PC-3 (cell line): ENCODE data around the gene FAM3B. TPM values are rescaled to one million over a fixed set of nuclear protein-coding genes. Genes with fewer than 3 reads are reported as not detected.

ENCODE experiments used
- ATAC-seq: fragments of 200-7000 bp; cut with Tn5 transposase; 2 replicates; pipeline ENCODE4 v1.9.1; 2020; ENCODE audit warnings: mild to moderate bottlenecking, moderate library complexity
- BruUV-seq: library from RNA; stranded (reverse); fragments of 400-500 nt; replicated peaks from 2 replicates; lab custom pipeline; 2021; lab: Mats Ljungman, UMichigan
- CTCF ChIA-PET: fragments of 300-600 bp; sonication (Branson Sonifier 250); formaldehyde crosslinking; loops from one replicate; lab custom pipeline; 2022; ENCODE audit warnings: antibody characterized with exemption; lab: Charles Lee
- POLR2A ChIA-PET: fragments of 300-600 bp; sonication (Branson Sonifier 250); formaldehyde crosslinking; loops from one replicate; lab custom pipeline; 2022; ENCODE audit warnings: antibody characterized with exemption; ENCODE audit not compliant: unreplicated experiment; lab: Charles Lee
- DNase-seq: peaks from one replicate; pipeline ENCODE4 v3.0.0-alpha.2; 2015
- H2AFZ ChIP-seq: fragments of 300-600 bp; sonication (generic); 2 replicates; pipeline ENCODE4 v1.6.0; 2016; ENCODE audit warnings: antibody characterized with exemption, low read length
- H3F3A ChIP-seq: fragments of 300-600 bp; sonication (generic); one replicate; pipeline ENCODE4 v1.6.0; 2017; ENCODE audit warnings: antibody characterized with exemption, low read length, control low read depth, mild to moderate bottlenecking; ENCODE audit not compliant: unreplicated experiment
- H3K27ac ChIP-seq: fragments of 300-600 bp; sonication (generic); 2 replicates; pipeline ENCODE4 v1.5.1; 2016; ENCODE audit warnings: mild to moderate bottlenecking, low read length
- H3K27me3 ChIP-seq: fragments of 300-600 bp; sonication (generic); 2 replicates; pipeline ENCODE4 v1.6.1; 2016; ENCODE audit warnings: low read length, mixed read lengths
- H3K36me3 ChIP-seq: fragments of 300-600 bp; sonication (generic); 2 replicates; pipeline ENCODE4 v1.6.1; 2016; ENCODE audit warnings: low read depth, mixed run types, low read length, mixed read lengths
- H3K4me1 ChIP-seq: fragments of 300-600 bp; sonication (generic); 2 replicates; pipeline ENCODE4 v1.5.1; 2016; ENCODE audit warnings: low read length; ENCODE audit not compliant: insufficient read depth
- H3K4me2 ChIP-seq: fragments of 300-600 bp; sonication (generic); 2 replicates; pipeline ENCODE4 v1.6.0; 2016; ENCODE audit warnings: low read length
- H3K4me3 ChIP-seq: fragments of 300-600 bp; sonication (generic); 2 replicates; pipeline ENCODE4 v1.5.1; 2016; ENCODE audit warnings: mild to moderate bottlenecking, low read length, mixed read lengths
- H3K79me2 ChIP-seq: fragments of 300-600 bp; sonication (generic); 2 replicates; pipeline ENCODE4 v1.6.1; 2017; ENCODE audit warnings: low read length, mixed read lengths
- H3K9ac ChIP-seq: fragments of 300-600 bp; sonication (generic); 2 replicates; pipeline ENCODE4 v1.6.0; 2016; ENCODE audit warnings: mild to moderate bottlenecking, low read length
- H3K9me2 ChIP-seq: fragments of 300-600 bp; sonication (generic); replicated peaks from 2 replicates; pipeline ENCODE4 v1.6.1; 2016; ENCODE audit warnings: mixed run types, low read length, mixed read lengths
- H3K9me3 ChIP-seq: fragments of 300-600 bp; sonication (generic); 2 replicates; pipeline ENCODE4 v1.6.1; 2016; ENCODE audit warnings: low read length, mixed read lengths
- H4K20me1 ChIP-seq: fragments of 300-600 bp; sonication (generic); 2 replicates; pipeline ENCODE4 v1.6.1; 2016; ENCODE audit warnings: low read length, mixed read lengths
- EZH2 ChIP-seq: fragments of 300-600 bp; sonication (generic); IDR thresholded peaks from one replicate; pipeline ENCODE4 v1.6.1; 2017; ENCODE audit warnings: antibody characterized with exemption, mild to moderate bottlenecking, low read length; ENCODE audit not compliant: unreplicated experiment
- EZH2phosphoT487 ChIP-seq: fragments of 300-600 bp; sonication (generic); IDR thresholded peaks from 2 replicates; pipeline ENCODE4 v1.6.1; 2018; ENCODE audit warnings: mild to moderate bottlenecking, antibody characterized with exemption, low read length, borderline replicate concordance
- intact Hi-C: fragments of 100-400 bp; cut with micrococcal nuclease; formaldehyde crosslinking; loops from 2 replicates; pipeline ENCODE4 v1.9.0; 2023
- total RNA-seq: library from RNA; depleted of rRNA; stranded (reverse); fragments of >200 nt; gene quantifications from 2 replicates; pipeline ENCODE4 v1.2.3, GENCODE V29; 2014
- TF ChIP-seq, protein P1 (sequence below): fragments of 300-600 bp; sonication (generic); conservative IDR thresholded peaks from 2 replicates; pipeline ENCODE4 v1.5.1; 2017; ENCODE audit warnings: antibody characterized with exemption, low read depth, mild to moderate bottlenecking, low read length

The FAM3B gene
- total RNA-seq, 1 experiment from 2014 or later: not detected

DNA sequence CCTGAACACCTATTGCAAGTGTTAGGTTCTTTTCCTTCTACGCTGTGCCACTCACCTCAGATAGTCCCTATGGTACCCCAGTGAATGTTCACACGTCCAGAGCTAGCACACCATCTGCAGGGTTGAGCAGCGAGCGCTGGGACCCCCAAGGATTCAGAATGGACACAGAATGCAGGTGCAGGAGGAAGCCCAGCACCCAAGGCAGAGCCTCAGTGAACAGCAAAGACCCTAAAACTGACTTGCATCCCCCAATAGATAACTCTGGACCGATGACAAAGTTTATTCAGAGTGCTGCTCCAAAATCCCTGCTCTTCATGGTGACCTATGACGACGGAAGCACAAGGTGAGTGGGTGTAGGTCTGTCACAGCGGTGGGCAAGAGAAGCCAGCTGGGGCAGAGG lies 30.2 kb downstream of the FAM3B start:
- CTCF ChIA-PET: no interaction called here
- no peak overlapping the region for H2AFZ ChIP-seq
- H3K9me2 ChIP-seq: no peaks in the 10 kb centered on the region
- H3K4me1 ChIP-seq: peaks cover 18% of the 10 kb centered on the region
- H3F3A ChIP-seq: no peaks in the 10 kb centered on the region
- H3K36me3 ChIP-seq: no peaks in the 10 kb centered on the region
- BruUV-seq: no TSS peak
- no peak overlapping the region for H3K9ac ChIP-seq
- POLR2A ChIA-PET: no interaction called here
- H3K27me3 ChIP-seq: peaks cover 29% of the 10 kb centered on the region; the same call in 1 of the 2 replicates
- ATAC-seq (no peak), DNase-seq (no peak)
- intact Hi-C loops: loop anchor here (5.0 kb wide), 1 partner anchor 64 kb away; no protein-coding TSS in a partner anchor
- H3K79me2 ChIP-seq: no peaks in the 10 kb centered on the region
- no peak for TF ChIP-seq EZH2phosphoT487
- no peak for TF ChIP-seq EZH2
- TF ChIP-seq, protein P1, sequence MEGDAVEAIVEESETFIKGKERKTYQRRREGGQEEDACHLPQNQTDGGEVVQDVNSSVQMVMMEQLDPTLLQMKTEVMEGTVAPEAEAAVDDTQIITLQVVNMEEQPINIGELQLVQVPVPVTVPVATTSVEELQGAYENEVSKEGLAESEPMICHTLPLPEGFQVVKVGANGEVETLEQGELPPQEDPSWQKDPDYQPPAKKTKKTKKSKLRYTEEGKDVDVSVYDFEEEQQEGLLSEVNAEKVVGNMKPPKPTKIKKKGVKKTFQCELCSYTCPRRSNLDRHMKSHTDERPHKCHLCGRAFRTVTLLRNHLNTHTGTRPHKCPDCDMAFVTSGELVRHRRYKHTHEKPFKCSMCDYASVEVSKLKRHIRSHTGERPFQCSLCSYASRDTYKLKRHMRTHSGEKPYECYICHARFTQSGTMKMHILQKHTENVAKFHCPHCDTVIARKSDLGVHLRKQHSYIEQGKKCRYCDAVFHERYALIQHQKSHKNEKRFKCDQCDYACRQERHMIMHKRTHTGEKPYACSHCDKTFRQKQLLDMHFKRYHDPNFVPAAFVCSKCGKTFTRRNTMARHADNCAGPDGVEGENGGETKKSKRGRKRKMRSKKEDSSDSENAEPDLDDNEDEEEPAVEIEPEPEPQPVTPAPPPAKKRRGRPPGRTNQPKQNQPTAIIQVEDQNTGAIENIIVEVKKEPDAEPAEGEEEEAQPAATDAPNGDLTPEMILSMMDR: no peak
- peak overlapping the region; percentile 84 for H3K4me2 ChIP-seq
- no peaks in the 10 kb centered on the region; the same call in 1 of the 2 replicates for H4K20me1 ChIP-seq
- 0 out of 2 replicates have a peak, but pooled peaks cover 4% of the 10 kb centered on the region for H3K9me3 ChIP-seq
- no peak overlapping the region for H3K4me3 ChIP-seq
- peak overlapping the region; percentile 38; the same call in 1 of the 2 replicates for H3K27ac ChIP-seq

DNA sequence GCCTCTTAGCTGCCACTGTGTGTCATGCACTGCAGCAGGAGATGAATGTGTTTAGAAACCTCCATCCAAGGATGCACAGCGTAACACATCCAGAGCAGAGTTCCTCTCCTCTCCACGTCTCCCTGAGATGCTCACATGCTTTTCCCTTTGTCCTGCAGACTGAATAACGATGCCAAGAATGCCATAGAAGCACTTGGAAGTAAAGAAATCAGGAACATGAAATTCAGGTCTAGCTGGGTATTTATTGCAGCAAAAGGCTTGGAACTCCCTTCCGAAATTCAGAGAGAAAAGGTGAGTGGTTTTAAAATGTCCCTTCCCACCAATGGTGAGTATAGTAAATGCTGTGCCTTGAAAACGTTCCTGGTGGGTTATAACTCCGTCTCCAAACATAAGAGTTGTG lies 31.8 kb downstream of the FAM3B start:
- no peaks in the 10 kb centered on the region for H3K9me3 ChIP-seq
- H3K4me2 ChIP-seq: no peak overlapping the region
- H4K20me1 ChIP-seq: no peaks in the 10 kb centered on the region; the same call in 1 of the 2 replicates
- intact Hi-C loops: loop anchor here (5.0 kb wide), 1 partner anchor 66 kb away; no protein-coding TSS in a partner anchor
- peak; percentile 13 for DNase-seq
- H3K27ac ChIP-seq: no peak overlapping the region
- H3K9ac ChIP-seq: no peak overlapping the region
- H3K9me2 ChIP-seq: no peaks in the 10 kb centered on the region
- H3K79me2 ChIP-seq: no peaks in the 10 kb centered on the region
- H3K27me3 ChIP-seq: peaks cover 26% of the 10 kb centered on the region; the same call in 1 of the 2 replicates
- POLR2A ChIA-PET: interaction anchor here (0.6 kb wide), 1 partner anchor 65 kb away, joined by 3 read pairs; no protein-coding TSS in a partner anchor
- no peak for ATAC-seq
- peaks cover 18% of the 10 kb centered on the region for H3K4me1 ChIP-seq
- H3K4me3 ChIP-seq: no peak overlapping the region
- CTCF ChIA-PET: no interaction called here
- no peak for TF ChIP-seq EZH2
- TF ChIP-seq, protein P1: no peak
- TF ChIP-seq EZH2phosphoT487: no peak
- no TSS peak for BruUV-seq
- H3F3A ChIP-seq: no peaks in the 10 kb centered on the region
- H3K36me3 ChIP-seq: no peaks in the 10 kb centered on the region
- H2AFZ ChIP-seq: no peak overlapping the region

DNA sequence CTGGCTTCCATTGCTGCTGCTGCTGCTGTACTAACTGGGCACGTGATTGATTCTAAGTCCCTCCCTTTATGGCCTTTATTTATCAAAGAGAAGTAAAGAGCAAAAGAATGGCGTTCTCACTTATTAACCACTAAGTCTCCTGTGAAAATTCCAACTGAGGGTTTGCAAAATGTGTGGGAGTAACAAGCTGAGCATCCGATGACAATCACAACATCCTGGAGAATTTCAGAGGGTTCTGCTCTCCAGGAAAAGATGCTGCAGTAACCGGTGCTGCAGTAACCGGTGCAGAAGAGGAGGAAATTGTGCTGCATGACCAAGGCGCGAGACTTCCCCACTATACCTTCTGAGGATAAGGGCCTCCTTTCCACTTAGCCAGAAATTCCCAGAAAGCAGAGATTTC lies 32.5 kb downstream of the FAM3B start:
- BruUV-seq: no TSS peak

More for the DNA sequence above, 32.5 kb downstream of the FAM3B start:
- Histone ChIP-seq H3K27me3 (peaks cover 26% of the 10 kb centered on the region; the same call in 1 of the 2 replicates), H3F3A (no peaks in the 10 kb centered on the region), H2AFZ (no peak overlapping the region), H3K4me3 (no peak overlapping the region), H3K4me2 (no peak overlapping the region), H3K9me2 (no peaks in the 10 kb centered on the region), H3K36me3 (no peaks in the 10 kb centered on the region), H3K4me1 (peaks cover 18% of the 10 kb centered on the region), H3K79me2 (no peaks in the 10 kb centered on the region), H3K9ac (no peak overlapping the region), H3K9me3 (no peaks in the 10 kb centered on the region), H3K27ac (no peak overlapping the region), H4K20me1 (no peaks in the 10 kb centered on the region; the same call in 1 of the 2 replicates)
- ATAC-seq: no peak
- no peak for DNase-seq
- ChIA-PET CTCF (no interaction called here), POLR2A (no interaction called here)
- no peak for TF ChIP-seq EZH2
- no peak for TF ChIP-seq EZH2phosphoT487
- TF ChIP-seq, protein P1: no peak
- intact Hi-C loops: loop anchor here (5.0 kb wide), 1 partner anchor 67 kb away; no protein-coding TSS in a partner anchor
